Colonic mucosa (tissue), 4 donors: ENCODE results near the gene NLRP6. TPM values are rescaled to one million over a fixed set of nuclear protein-coding genes. Genes with fewer than 3 reads are reported as not detected.
"Not testable (repeated sequence)": the region's sequence is repeated elsewhere in the genome, so short reads cannot be mapped to it uniquely, and the experiment has no call there.

ENCODE experiments used
- DNase-seq: peaks from one replicate; pipeline ENCODE4 v3.0.0-alpha.2; 2020
- H3K27ac ChIP-seq: fragments of 200-600 bp; one replicate; pipeline ENCODE4 v1.8.0; 2021
- H3K27me3 ChIP-seq: fragments of 200-600 bp; one replicate; pipeline ENCODE4 v1.8.0; 2021
- H3K36me3 ChIP-seq: fragments of 200-600 bp; one replicate; pipeline ENCODE4 v1.8.0; 2021
- H3K4me1 ChIP-seq: fragments of 200-600 bp; one replicate; pipeline ENCODE4 v1.8.0; 2021; ENCODE audit warnings: mild to moderate bottlenecking
- H3K4me3 ChIP-seq: fragments of 200-600 bp; one replicate; pipeline ENCODE4 v1.8.0; 2021
- H3K9ac ChIP-seq, 2 donors: one replicate each; pipeline ENCODE4 v1.7.0; 2013; ENCODE audit warnings: control low read depth in 2 of 2, low read depth in 2 of 2, low read length in 2 of 2
- H3K9me3 ChIP-seq: fragments of 200-600 bp; one replicate; pipeline ENCODE4 v1.8.0; 2021
- CTCF ChIP-seq: fragments of 200-600 bp; IDR thresholded peaks from one replicate; pipeline ENCODE4 v1.8.0; 2022; ENCODE audit warnings: antibody characterized with exemption, mild to moderate bottlenecking
- intact Hi-C: fragments of 100-400 bp; cut with DNase I; formaldehyde crosslinking; loops from one replicate; pipeline ENCODE4 v1.14.1; 2022
- total RNA-seq, 2 donors: library from RNA; stranded (reverse); fragmentation: NEBNext Ultra II Directional in 1 of 2; extraction: Animal tissue kit (Norgen Biotek cat#: 25700) in 1 of 2; gene quantifications; one replicate each; pipeline ENCODE4 v1.2.1, GENCODE V29; 2021
- donor health status: healthy.
- donor health status: DM: no; HTN: no; CAD: no.
- donor health status: DM: no; HTN: no; CAD: no.

Gene NLRP6
- total RNA-seq, 2 donors from 2014 or later, result 0.17 to 0.72 TPM

DNA sequence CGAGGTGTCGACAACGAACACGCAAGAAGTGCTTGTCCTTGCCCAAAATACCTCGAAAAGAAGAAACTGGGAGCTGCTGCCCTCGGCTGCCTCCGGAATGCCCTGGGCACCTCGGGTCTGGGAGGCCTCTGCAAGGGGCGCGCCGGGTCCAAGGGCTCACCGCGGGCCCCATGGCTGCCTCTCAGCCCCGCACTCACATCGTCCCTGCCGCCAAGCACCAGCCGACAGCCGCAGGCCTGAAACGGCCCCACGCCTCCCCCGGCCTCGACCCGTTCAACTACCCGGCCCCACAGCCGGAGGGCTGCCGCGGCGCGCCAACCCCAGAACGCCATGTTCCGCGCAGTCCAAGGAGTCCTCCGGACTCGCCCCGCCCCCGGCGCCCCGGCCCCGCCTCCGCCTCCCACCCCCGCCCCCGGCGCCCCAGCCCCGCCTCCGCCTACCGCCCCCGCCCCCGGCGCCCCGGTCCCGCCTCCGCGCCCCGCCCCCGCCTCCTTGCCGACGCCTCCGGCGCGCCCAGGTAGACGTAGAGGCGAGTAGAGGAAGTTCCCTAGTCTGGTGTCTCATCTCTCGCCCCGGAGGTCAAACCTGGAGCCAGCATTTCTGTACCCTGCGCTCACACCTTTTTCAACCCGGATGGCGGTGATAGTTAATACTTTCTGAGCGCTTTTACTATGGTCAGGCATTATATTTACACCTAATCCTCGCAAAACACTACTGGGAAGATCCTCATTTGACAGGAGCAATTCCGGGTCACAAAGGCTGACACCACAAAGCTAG lies 42.0 kb upstream of the NLRP6 start, which contains the start of gene SIRT3:
Gene SIRT3, minus strand, starts transcription at position 346 of the 777 bp plus-strand sequence. Its CDS starts 14 bp downstream, at position 332.
- DNase-seq, result peak; percentile 89
- intact Hi-C loops, result loop anchor here (5.0 kb wide), 1 partner anchor 126 kb away; no protein-coding TSS in a partner anchor
- Histone ChIP-seq H3K36me3 (no peaks in the 10 kb centered on the region), H3K9ac (peak within 1 kb of the TSS; percentile 83 to 98), H3K27me3 (no peaks in the 10 kb centered on the region), H3K9me3 (no peaks in the 10 kb centered on the region), H3K4me3 (peak within 1 kb of the TSS; percentile 96), H3K4me1 (peaks cover 7% of the 10 kb centered on the region), H3K27ac (peak within 1 kb of the TSS; percentile 95)
- no peak for TF ChIP-seq CTCF

- intact Hi-C loops, result loop anchor here (5.0 kb wide), 1 partner anchor 125 kb away; no protein-coding TSS in a partner anchor
Measured at GRCh38 chr11:236774-237767, 41.1 kb upstream of the NLRP6 start, which contains the start of gene PSMD13. PSMD13 (plus strand) TSS chr11:236976; CDS start chr11:237050, 74 bp downstream.

GRCh38 chr11:238346-238745 lies 39.9 kb upstream of the NLRP6 start:
- H3K4me1 ChIP-seq, H3K36me3 ChIP-seq, H3K9me3 ChIP-seq, H3K27ac ChIP-seq, H3K27me3 ChIP-seq, H3K4me3 ChIP-seq, H3K9ac ChIP-seq, DNase-seq: not testable (repeated sequence)
- intact Hi-C loops, result loop anchor here (5.0 kb wide), 1 partner anchor 124 kb away; no protein-coding TSS in a partner anchor

More at GRCh38 chr11:236774-237767, 41.1 kb upstream of the NLRP6 start, which contains the start of gene PSMD13:
- H3K4me1 ChIP-seq, result peaks cover 7% of the 10 kb centered on the region
- no peaks in the 10 kb centered on the region for H3K27me3 ChIP-seq
- H3K9me3 ChIP-seq, result no peaks in the 10 kb centered on the region
- peak within 1 kb of the TSS; percentile 96 for H3K4me3 ChIP-seq
- TF ChIP-seq CTCF, result no peak
- peak; percentile 87 for DNase-seq
- no peaks in the 10 kb centered on the region for H3K36me3 ChIP-seq
- peak within 1 kb of the TSS; percentile 83 to 98 for H3K9ac ChIP-seq
- peak within 1 kb of the TSS; percentile 95 for H3K27ac ChIP-seq

DNA sequence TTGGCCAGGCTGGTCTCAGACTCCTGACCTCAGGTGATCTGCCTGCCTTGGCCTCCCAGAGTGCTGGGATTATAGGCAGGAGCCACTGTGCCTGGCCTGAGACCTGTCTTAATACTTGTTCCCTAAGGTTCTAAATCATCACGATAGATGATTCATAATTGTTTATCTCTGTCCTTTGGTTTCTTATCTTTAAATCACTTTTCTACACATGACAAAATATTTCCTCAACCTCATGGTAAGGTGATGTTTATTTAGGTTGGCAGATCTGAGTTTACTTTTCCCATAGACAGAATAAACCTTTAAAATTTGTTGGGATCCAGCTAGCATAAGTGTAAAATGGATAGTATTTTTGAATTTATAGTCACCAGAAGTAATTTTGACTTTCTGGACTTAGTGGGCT lies 37.9 kb upstream of the NLRP6 start:
- Histone ChIP-seq H3K4me1 (peaks cover 7% of the 10 kb centered on the region), H3K27ac (no peak overlapping the region), H3K27me3 (no peaks in the 10 kb centered on the region), H3K4me3 (no peak overlapping the region), H3K9me3 (no peaks in the 10 kb centered on the region), H3K9ac (no peak overlapping the region), H3K36me3 (no peaks in the 10 kb centered on the region)
- intact Hi-C loops, result no loop called here
- no peak for TF ChIP-seq CTCF
- no peak for DNase-seq

- no peak overlapping the region for H3K4me3 ChIP-seq
- no peak for DNase-seq
- no peak overlapping the region for H3K9ac ChIP-seq
- H3K27me3 ChIP-seq, result no peaks in the 10 kb centered on the region
- TF ChIP-seq CTCF, result no peak
- intact Hi-C loops, result no loop called here
- H3K27ac ChIP-seq, result no peak overlapping the region
- peaks cover 7% of the 10 kb centered on the region for H3K4me1 ChIP-seq
- no peaks in the 10 kb centered on the region for H3K36me3 ChIP-seq
- H3K9me3 ChIP-seq, result no peaks in the 10 kb centered on the region
Measured at GRCh38 chr11:241634-242033, 36.6 kb upstream of the NLRP6 start.
